T-cell (primary cell): ENCODE results near the gene LIMS1. TPM values are rescaled to one million over a fixed set of nuclear protein-coding genes. Genes with fewer than 3 reads are reported as not detected.
"Not testable (repeated sequence)": the region's sequence is repeated elsewhere in the genome, so short reads cannot be mapped to it uniquely, and the experiment has no call there.

Experiments
- ATAC-seq, 4 experiments: fragments of 200-7000 bp in 3 of 4; fragments of 150-1000 bp in 1 of 4; cut with Tn5 transposase; replicated peaks in 1 of 4; 1 replicate in 3 of 4; 2 replicates in 1 of 4; pipeline ENCODE4 v1.10.0; 2021; ENCODE audit warnings: moderate library complexity in 3 of 4, mild to moderate bottlenecking in 2 of 4, moderate number of reproducible peaks in 1 of 4
- CTCF ChIA-PET, 2 donors: fragments of 300-600 bp; sonication (Branson Sonifier 250); formaldehyde crosslinking; loops; one replicate each; lab custom pipeline; 2022; ENCODE audit warnings: antibody characterized with exemption in 2 of 2; lab: Charles Lee
- POLR2A ChIA-PET, 2 donors: fragments of 300-600 bp; sonication (Branson Sonifier 250); formaldehyde crosslinking; loops; one replicate each; lab custom pipeline; 2022; ENCODE audit warnings: antibody characterized with exemption in 2 of 2; lab: Charles Lee
- DNase-seq, 35 experiments: peaks; one replicate each; pipeline versions ENCODE4 v3.0.0 to v3.0.0-alpha.2; 2013 to 2023
- H3K27ac ChIP-seq: one replicate; pipeline ENCODE4 v1.5.1; 2013; ENCODE audit warnings: low read length
- H3K27me3 ChIP-seq, 2 experiments: replicated peaks in 1 of 2; 1 replicate in 1 of 2; 2 replicates in 1 of 2; pipeline versions ENCODE4 v1.6.1 to v1.7.0; 2013; ENCODE audit warnings: low read length in 1 of 2, mixed read lengths in 1 of 2; ENCODE audit not compliant: control insufficient read depth in 2 of 2, insufficient read depth in 2 of 2; ENCODE audit errors: extremely low read depth in 1 of 2
- H3K36me3 ChIP-seq, 2 donors: 1 replicate in 1 of 2; 2 replicates in 1 of 2; pipeline versions ENCODE4 v1.6.1 to v1.7.0; 2013; ENCODE audit warnings: low read length in 1 of 2; ENCODE audit not compliant: control insufficient read depth in 2 of 2, insufficient read depth in 1 of 2; ENCODE audit errors: extremely low read depth in 1 of 2
- H3K4me1 ChIP-seq, 2 experiments: 1 replicate in 1 of 2; 2 replicates in 1 of 2; pipeline versions ENCODE4 v1.6.1 to v1.7.0; 2013; ENCODE audit warnings: low read length in 2 of 2, mixed read lengths in 1 of 2; ENCODE audit not compliant: insufficient read depth in 2 of 2, control insufficient read depth in 1 of 2; ENCODE audit errors: extremely low read depth in 1 of 2
- H3K4me3 ChIP-seq, 2 donors: 1 replicate in 1 of 2; 2 replicates in 1 of 2; pipeline versions ENCODE4 v1.5.1 to v1.7.0; 2013; ENCODE audit warnings: mild to moderate bottlenecking in 2 of 2, low read length in 1 of 2, moderate library complexity in 1 of 2; ENCODE audit not compliant: control insufficient read depth in 1 of 2; ENCODE audit errors: extremely low read depth in 1 of 2
- H3K9me3 ChIP-seq: 2 replicates; pipeline ENCODE4 v1.7.0; 2013
- H3K27ac Mint-ChIP-seq, 2 donors: one replicate each; pipeline ENCODE4 v1.8.0; 2020 to 2021; ENCODE audit warnings: mild to moderate bottlenecking in 2 of 2, mixed read lengths in 2 of 2
- H3K27me3 Mint-ChIP-seq, 2 donors: one replicate each; pipeline ENCODE4 v1.8.0; 2021 to 2022; ENCODE audit warnings: mixed read lengths in 2 of 2
- H3K36me3 Mint-ChIP-seq: one replicate; pipeline ENCODE4 v1.8.0; 2021; ENCODE audit warnings: mixed read lengths
- H3K4me1 Mint-ChIP-seq, 3 donors: one replicate each; pipeline ENCODE4 v1.8.0; 2020 to 2022; ENCODE audit warnings: mixed read lengths in 3 of 3, mild to moderate bottlenecking in 1 of 3
- H3K4me3 Mint-ChIP-seq, 3 donors: one replicate each; pipeline ENCODE4 v1.8.0; 2020 to 2022; ENCODE audit warnings: mild to moderate bottlenecking in 3 of 3, mixed read lengths in 3 of 3, moderate library complexity in 3 of 3
- H3K9me3 Mint-ChIP-seq, 3 donors: one replicate each; pipeline ENCODE4 v1.8.0; 2020 to 2022; ENCODE audit warnings: mixed read lengths in 3 of 3
- WGBS: methylation state at CpG from one replicate; pipeline ENCODE4 v1.1.5; 2013; ENCODE audit warnings: missing lambda C conversion rate; ENCODE audit not compliant: insufficient coverage; 5-methylcytosine and 5-hydroxymethylcytosine counted together
- total RNA-seq, 35 experiments: library from RNA in 6 of 35; stranded (reverse) in 6 of 35; fragments of 120-200 nt in 1 of 35; gene quantifications; one replicate each; pipeline versions ENCODE4 v1.2.1 to v1.2.4 and lab custom pipeline; 2013 to 2026

Gene LIMS1
- total RNA-seq, 5 donors from 2014 or later (not counting 1 experiment from before 2014, with no cell fraction given) = 55.5 to 82.8 (median 56.9) TPM

- Histone ChIP-seq H3K4me3 (peak within 1 kb of the TSS; percentile 80 to 88), H3K9me3 (no peaks in the 10 kb centered on the region), H3K4me1 (peaks cover 3 to 18% of the 10 kb centered on the region in 2 experiments), H3K36me3 (no peaks in the 10 kb centered on the region), H3K27ac (peak within 1 kb of the TSS; percentile 93), H3K27me3 (no peaks in the 10 kb centered on the region)
- Mint-ChIP-seq H3K4me3 (peak within 1 kb of the TSS; percentile 94 to 95 (median 94)), H3K4me1 (peaks cover 35 to 41% (median 40%) of the 10 kb centered on the region in 3 donors), H3K36me3 (peaks cover 3% of the 10 kb centered on the region), H3K27ac (peak within 1 kb of the TSS; percentile 96 to 97), H3K9me3 (no peaks in the 10 kb centered on the region), H3K27me3 (no peaks in the 10 kb centered on the region)
- WGBS = under 1% methylated on average over 93 of the region's 97 CpGs
- ATAC-seq = peak; percentile 93 to 98 (median 98)
- ChIA-PET CTCF (no interaction called here), POLR2A (interaction anchor here in 1 of 2 donors (0.7 kb wide), 1 partner anchor 186 kb away, joined by 5 read pairs; no protein-coding TSS in a partner anchor)
- DNase-seq = peak; percentile 83 to 98 (median 94)
Measured at GRCh38 chr2:108719149-108720044, 185.1 kb downstream of the LIMS1 start, which contains the start of gene RANBP2. Gene RANBP2, plus strand, starts transcription at chr2:108719482. Its CDS starts 125 bp downstream, at chr2:108719607.

DNA sequence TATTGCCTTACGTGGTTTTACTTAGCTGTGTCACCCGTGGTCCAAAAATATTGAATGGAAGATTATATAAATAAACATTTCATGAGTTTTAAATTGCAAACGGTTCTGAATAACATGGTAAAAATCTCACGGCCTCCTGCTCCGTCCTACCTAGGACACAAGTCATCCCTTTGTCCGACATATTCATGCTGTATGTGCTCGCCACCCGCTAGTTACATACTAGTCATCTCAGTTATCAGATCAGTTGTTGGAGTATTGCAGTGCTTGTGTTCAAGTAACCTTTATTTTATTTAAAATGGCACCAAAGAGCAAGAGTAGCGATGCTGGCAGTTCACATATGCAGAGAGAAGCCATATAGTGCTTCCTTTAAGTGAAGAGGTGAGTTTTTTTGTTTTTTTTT is 191.8 kb downstream of the LIMS1 start:
- H3K27me3 ChIP-seq, H3K9me3 Mint-ChIP-seq, H3K9me3 ChIP-seq, ATAC-seq, H3K27me3 Mint-ChIP-seq, H3K27ac ChIP-seq, H3K4me3 ChIP-seq, H3K36me3 ChIP-seq, H3K36me3 Mint-ChIP-seq, H3K4me3 Mint-ChIP-seq, DNase-seq, POLR2A ChIA-PET, CTCF ChIA-PET: not testable (repeated sequence)
- H3K4me1 ChIP-seq = peaks cover 0 to 11% of the 10 kb centered on the region in 2 experiments
- no CpG with 5 or more reads among the region's 9 CpGs for WGBS
- Mint-ChIP-seq H3K4me1 (peaks cover 62 to 67% (median 63%) of the 10 kb centered on the region in 3 donors), H3K27ac (peak overlapping the region in 1 of 2 donors; percentile 12)

- peaks cover 0 to 22% of the 10 kb centered on the region in 2 donors for H3K36me3 ChIP-seq
- DNase-seq, H3K9me3 ChIP-seq, H3K4me3 ChIP-seq, H3K27me3 ChIP-seq, H3K27ac Mint-ChIP-seq, ATAC-seq, H3K27me3 Mint-ChIP-seq, POLR2A ChIA-PET, H3K4me1 Mint-ChIP-seq, H3K9me3 Mint-ChIP-seq, H3K27ac ChIP-seq, H3K4me3 Mint-ChIP-seq, H3K4me1 ChIP-seq, CTCF ChIA-PET: not testable (repeated sequence)
- peaks cover 24% of the 10 kb centered on the region for H3K36me3 Mint-ChIP-seq
- WGBS = 100% methylated on average over 2 of the region's 6 CpGs
Measured at GRCh38 chr2:108734656-108735055, 200.4 kb downstream of the LIMS1 start.

Other genes starting within 250 kb of the LIMS1 start
- under 1 TPM in 1 of 5 donors, not detected in 4; 0.44 TPM for gene SULT1C2, start 245.6 kb upstream of the LIMS1 start, total RNA-seq
- gene SULT1C4, start 156.5 kb upstream of the LIMS1 start, total RNA-seq = not detected
- gene GCC2, start 85.3 kb upstream of the LIMS1 start, total RNA-seq = 100 to 1,000 TPM in 4 of 5 donors, 10 to 100 TPM in 1; 97.3 to 152 (median 135) TPM
- 100 to 1,000 TPM in 2 of 5 donors, 10 to 100 TPM in 3; 65.8 to 131 (median 74.6) TPM for gene RANBP2, start 185.0 kb downstream of the LIMS1 start, total RNA-seq